CD4-positive, alpha-beta T cell treated with Interleukin-21 for 1 hour (primary cell): ENCODE results near the gene CBY2.
"Not testable (repeated sequence)": the region's sequence is repeated elsewhere in the genome, so short reads cannot be mapped to it uniquely, and the experiment has no call there.

Experiments used
- DNase-seq: peaks from one replicate; pipeline ENCODE4 v3.0.0-alpha.2; 2020

The CBY2 gene

DNA sequence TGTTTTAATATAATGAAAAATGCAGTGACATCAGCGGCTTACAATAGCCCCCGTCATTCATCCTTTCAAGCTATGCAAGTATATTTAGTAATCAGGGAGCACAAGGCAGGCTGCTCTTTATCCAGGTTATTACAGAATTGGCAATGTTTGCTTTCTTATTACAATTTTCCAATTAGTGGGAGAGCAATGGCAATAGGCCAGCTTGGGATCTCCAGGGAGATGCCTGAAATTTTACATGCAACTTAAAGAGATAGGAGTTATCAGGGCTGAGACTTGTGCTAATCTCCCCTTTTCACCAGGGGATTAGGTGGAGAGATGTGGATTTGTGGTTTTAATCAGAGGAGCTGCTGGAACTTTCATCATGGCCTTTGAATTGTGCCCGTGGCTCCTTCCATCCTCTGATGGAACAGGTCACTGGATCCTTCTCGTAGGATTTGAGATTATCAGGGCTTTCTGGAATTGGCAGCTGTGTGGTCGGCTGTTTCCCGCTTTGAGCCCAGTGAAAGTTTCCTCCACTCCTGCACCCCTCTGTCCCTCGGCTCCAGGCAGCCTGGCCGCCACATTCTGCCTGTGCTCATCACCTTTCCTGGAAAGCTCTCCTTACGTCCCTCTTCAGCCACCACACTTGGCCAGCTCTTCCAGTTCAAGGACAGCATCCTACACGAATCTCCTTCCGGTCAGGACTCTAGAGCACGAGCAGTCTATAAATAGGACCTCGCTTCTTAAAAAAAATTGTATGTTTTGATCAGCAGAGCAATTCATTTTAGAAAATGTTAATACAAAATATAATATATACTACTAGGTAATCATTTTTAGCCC is 47.0 kb downstream of the CBY2 start:
- no peak for DNase-seq

DNA sequence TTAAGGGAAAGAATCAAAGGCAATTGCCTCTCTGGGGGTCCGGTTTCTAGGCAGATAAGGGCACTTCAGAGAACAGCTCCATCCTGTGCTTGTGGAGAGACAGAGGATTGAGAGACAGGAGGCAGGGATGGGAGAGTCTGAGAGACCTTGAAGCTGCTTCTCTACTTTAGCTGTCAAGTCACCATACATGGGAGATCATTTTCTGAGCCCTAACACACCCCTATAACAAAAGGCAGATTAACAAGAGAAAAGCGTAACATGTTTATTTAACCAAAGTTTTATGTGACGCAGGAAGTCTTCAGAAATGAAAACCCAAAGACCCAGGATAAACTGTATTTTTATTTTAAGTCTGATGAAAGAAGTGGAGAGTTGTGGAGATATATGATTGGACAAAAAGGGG is 48.4 kb downstream of the CBY2 start:
- no peak for DNase-seq

DNA sequence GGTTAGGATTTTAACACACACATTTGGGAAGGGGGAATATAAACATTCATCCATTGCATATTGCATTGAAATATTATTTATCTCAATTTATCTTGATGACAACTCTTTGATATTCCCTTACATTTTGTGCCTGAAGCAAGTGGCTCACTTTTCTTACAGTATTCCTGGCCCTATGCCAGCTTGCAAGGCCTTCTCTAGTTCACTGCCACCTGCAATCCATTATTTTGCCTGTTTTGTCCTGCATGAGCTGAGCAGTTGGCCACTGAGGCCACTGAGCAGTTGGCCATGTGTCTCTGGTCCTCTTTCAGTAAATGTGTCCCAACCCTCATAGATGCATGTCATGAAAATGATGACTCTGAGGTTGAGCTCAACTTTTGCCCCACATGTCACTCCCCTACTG is 49.8 kb downstream of the CBY2 start:
- DNase-seq = no peak

DNA sequence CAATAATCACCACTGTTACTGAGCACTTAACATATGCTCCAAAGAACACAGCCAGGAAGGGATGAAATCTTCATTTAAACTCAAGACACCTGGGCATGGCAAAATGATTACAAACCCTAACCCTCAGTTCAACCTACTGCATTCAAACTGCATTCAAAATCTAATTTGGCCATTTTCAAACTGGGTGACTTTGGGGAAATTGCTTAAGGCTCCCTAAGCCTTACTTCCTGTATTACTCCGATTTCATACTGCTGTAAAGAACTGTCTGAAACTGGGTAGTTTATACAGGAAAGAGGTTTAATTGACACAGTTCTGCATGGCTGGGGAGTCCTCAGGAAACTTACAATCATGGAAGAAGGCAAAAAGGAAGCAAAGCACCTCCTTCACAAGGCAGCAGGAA is 50.4 kb downstream of the CBY2 start:
- DNase-seq = no peak

DNA sequence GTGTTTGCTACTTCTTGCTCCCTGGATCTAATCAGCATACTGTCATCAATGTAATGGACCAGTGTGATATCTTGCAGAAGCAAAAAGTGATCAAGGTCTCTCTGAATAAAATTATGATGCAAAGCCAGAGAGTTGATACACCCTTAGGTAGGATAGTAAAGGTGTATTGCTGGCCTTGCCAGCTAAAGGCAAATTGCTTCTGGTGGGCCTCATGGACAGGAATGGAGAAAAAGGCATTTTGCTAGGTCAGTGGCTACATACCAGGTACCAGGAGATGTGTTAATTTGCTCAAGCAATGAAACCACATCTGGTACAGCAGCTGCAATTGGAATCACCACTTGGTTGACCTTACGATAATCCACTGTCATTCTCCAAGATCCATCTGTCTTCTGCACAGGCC is 54.4 kb downstream of the CBY2 start:
- DNase-seq = not testable (repeated sequence)

DNA sequence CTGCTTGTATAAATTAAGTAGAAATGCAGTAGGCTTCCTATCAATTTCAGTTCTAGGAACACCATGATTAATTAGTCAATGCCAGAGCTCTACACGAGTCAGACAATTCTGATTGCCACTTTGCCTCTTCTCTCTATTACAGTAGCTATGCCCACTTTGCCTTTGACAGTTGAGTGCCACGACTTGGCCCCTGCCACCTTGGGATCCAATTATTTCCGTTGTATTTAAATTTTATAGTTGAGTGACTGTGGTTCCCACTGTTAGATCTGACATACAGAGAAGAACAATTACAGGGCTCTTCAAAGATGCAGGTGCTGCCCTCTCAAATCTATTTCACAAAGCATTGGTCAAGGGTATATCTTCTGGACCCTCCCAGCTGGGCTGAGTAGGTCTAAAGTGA is 55.5 kb downstream of the CBY2 start:
- DNase-seq = not testable (repeated sequence)

DNA sequence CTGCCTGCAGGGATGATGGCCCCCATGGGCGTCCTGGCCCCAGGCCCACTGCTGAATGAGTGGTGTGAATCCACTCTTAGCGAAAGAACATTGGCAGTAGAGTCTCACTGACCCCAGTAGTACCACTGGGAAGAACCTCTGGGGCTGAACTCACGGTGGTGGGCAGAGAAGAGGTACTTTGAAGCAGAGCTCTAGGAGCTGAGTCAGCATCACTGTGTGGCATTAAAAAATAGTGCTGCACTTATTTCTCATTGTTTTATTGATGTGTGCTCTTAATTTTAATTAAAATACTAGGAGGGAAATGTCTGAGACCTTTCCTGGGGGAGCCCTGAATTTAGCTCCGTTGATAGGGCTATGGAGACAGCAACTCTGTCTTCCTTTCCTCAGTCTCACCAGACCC is 61.3 kb downstream of the CBY2 start:
- DNase-seq = no peak
